ENCODE data around the gene MYO5A.

DNA sequence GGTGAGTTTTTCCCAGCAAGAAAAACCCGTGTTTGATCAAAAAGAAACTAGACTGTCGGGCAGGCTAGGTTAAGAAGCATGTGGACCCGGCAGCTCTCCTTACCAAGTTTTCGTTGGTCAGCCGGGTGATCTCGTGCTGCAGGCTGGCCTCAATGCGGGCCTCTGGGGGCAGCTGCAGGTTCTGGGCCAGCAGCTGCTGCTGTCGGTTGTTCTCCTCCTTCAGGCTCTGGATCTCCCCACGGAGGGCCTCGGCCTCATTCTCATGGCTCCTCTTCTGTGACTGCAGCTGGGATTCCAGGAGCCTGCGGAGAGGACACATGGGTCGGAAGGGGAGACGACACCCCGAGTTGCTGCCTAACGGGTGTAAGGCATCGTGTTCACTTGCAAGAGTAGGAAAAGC lies 188.6 kb downstream of the MYO5A start:
- TF ChIP-seq, protein P1, sequence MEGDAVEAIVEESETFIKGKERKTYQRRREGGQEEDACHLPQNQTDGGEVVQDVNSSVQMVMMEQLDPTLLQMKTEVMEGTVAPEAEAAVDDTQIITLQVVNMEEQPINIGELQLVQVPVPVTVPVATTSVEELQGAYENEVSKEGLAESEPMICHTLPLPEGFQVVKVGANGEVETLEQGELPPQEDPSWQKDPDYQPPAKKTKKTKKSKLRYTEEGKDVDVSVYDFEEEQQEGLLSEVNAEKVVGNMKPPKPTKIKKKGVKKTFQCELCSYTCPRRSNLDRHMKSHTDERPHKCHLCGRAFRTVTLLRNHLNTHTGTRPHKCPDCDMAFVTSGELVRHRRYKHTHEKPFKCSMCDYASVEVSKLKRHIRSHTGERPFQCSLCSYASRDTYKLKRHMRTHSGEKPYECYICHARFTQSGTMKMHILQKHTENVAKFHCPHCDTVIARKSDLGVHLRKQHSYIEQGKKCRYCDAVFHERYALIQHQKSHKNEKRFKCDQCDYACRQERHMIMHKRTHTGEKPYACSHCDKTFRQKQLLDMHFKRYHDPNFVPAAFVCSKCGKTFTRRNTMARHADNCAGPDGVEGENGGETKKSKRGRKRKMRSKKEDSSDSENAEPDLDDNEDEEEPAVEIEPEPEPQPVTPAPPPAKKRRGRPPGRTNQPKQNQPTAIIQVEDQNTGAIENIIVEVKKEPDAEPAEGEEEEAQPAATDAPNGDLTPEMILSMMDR (IDR thresholded peaks at IDR 0.05; ENCODE audit: low read depth, low read length) = no peak
- TF ChIP-seq, protein P2, sequence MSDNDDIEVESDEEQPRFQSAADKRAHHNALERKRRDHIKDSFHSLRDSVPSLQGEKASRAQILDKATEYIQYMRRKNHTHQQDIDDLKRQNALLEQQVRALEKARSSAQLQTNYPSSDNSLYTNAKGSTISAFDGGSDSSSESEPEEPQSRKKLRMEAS (IDR thresholded peaks at IDR 0.05; ENCODE audit: low read depth, low read length) = no peak
- no peak for TF ChIP-seq POLR2A (IDR thresholded peaks at IDR 0.05; ENCODE audit: extremely low read depth, insufficient read length)
- no peak for TF ChIP-seq MYC (IDR thresholded peaks at IDR 0.05; ENCODE audit: low read depth, low read length)

Measured in NB4 (cell line).